ENCODE results near the gene PPP2R2C. TPM values are rescaled to one million over a fixed set of nuclear protein-coding genes. Genes with fewer than 3 reads are reported as not detected.

Gene PPP2R2C
- total RNA-seq, 3 donors from 2014 or later, result not detected

DNA sequence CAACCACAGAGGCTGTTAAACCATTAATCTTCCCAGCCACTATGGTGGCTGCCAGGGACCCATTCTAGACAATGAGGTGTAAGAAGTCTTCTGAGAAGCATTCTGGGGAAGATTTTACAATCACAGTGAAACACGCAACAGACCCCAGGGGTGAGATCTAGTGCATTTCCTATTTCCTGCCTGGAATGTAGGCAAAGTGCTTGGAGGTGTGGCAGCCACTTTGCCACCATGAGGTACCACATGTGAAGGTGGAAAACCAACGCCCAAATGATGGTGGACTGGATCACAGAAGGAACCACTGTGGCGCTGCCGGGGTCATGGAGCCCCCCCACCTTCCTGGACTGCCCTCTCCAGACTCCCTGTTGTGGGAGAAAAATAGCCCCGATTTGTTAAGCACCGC is 140.9 kb downstream of the PPP2R2C start:
- Mint-ChIP-seq H3K36me3 (ENCODE audit: insufficient read depth) (no peaks in the 10 kb centered on the region), H3K9me3 (no peaks in the 10 kb centered on the region), H3K4me1 (ENCODE audit: low read depth) (no peaks in the 10 kb centered on the region), H3K4me3 (no peak overlapping the region), H3K27me3 (ENCODE audit: low read depth) (peaks cover 34% of the 10 kb centered on the region)
- DNase-seq (no peak), ATAC-seq (no peak)

DNA sequence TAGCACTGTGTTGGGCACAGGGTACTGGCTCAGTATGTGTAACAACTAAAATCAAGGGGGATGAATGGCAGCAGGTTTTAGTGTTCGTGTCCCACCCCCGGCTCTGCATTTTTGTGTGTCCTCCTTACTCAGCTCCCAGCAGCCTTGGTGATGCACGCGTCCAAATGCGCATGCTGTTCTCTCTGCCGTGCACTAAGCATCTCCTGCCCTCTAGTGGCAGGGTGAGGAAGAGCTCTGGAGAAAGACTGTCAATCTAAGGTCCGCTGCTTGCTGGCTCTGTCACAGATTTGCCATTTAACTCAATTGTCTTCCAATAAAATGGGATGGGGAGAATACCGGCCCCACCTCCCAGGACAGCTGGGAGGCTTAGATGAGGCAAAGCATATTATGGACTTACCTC is 141.4 kb downstream of the PPP2R2C start:
- peaks cover 37% of the 10 kb centered on the region for H3K27me3 Mint-ChIP-seq (ENCODE audit: low read depth)
- H3K9me3 Mint-ChIP-seq, result no peaks in the 10 kb centered on the region
- H3K4me1 Mint-ChIP-seq (ENCODE audit: low read depth), result no peaks in the 10 kb centered on the region
- no peaks in the 10 kb centered on the region for H3K36me3 Mint-ChIP-seq (ENCODE audit: insufficient read depth)
- ATAC-seq, result peak in 1 of 2 donors; percentile 35
- no peak overlapping the region for H3K4me3 Mint-ChIP-seq
- no peak for DNase-seq

DNA sequence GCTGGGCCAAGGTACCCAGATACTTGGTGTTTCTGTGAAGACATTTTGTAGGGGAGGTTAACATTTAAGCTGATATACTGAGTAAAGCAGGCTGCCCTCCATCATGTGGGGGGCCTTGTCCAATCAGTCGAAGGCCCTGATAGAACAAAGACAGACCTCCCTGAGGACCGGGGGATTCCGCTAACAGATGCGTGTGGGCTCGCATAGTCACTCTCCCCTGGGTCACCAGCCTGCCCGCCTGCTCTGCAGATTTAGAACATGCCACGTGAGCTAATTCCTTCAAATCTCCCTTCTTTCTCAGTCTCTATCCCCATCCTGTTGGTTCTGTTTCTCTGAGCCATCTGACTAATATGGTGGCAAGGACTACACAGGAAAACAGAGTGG is 142.0 kb downstream of the PPP2R2C start:
- peaks cover 38% of the 10 kb centered on the region for H3K27me3 Mint-ChIP-seq (ENCODE audit: low read depth)

DNA sequence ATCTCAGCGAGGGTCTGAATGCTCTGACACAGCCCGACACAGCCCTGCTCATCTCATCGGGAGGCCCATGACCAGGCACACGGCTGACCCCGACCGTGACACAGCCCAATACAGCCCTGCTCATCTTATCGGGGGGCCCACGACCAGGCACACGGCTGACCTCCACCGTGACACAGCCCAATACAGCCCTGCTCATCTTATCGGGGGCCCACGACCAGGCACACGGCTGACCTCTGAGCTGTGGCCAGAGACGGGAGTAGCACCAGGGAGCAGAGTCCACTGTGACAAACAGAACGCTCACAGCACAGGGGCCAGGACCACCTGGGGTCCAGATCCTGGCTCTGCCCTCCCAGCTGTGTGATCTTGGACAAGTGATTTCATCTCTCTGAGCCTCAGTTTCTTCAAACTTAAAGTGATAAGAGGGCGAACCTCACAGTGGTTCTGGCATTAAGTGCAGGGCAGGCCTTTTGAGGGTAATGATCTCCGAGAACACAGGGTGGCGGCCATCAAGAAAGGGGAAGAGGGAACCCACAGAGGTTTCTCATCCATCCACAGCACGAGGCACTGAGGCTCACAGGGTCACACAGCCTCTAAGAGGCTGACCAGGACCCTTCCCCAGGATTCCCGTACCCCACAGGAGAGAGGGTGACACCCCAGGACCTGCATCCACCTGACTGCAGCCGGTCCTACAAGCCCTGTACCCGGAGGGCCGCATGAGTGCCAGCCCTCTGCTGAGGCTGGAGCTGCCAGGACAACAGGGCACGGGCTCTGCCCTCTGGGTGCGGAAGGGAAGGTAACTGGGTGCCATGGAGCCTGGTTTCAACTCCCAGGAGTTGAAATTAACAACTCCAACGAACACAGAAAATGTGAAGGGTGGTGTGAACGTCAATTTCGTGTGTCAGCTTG is 142.7 kb downstream of the PPP2R2C start:
- no peaks in the 10 kb centered on the region for H3K36me3 Mint-ChIP-seq (ENCODE audit: insufficient read depth)
- DNase-seq, result no peak
- no peaks in the 10 kb centered on the region for H3K4me1 Mint-ChIP-seq (ENCODE audit: low read depth)
- H3K4me3 Mint-ChIP-seq, result no peak overlapping the region
- H3K27me3 Mint-ChIP-seq (ENCODE audit: low read depth), result peaks cover 32% of the 10 kb centered on the region
- H3K9me3 Mint-ChIP-seq, result no peaks in the 10 kb centered on the region
- no peak for ATAC-seq

More for the DNA sequence above, 142.0 kb downstream of the PPP2R2C start:
- H3K9me3 Mint-ChIP-seq, result no peaks in the 10 kb centered on the region
- no peaks in the 10 kb centered on the region for H3K36me3 Mint-ChIP-seq (ENCODE audit: insufficient read depth)
- no peak overlapping the region for H3K4me3 Mint-ChIP-seq
- ATAC-seq, result no peak
- H3K4me1 Mint-ChIP-seq (ENCODE audit: low read depth), result no peaks in the 10 kb centered on the region
- no peak for DNase-seq

DNA sequence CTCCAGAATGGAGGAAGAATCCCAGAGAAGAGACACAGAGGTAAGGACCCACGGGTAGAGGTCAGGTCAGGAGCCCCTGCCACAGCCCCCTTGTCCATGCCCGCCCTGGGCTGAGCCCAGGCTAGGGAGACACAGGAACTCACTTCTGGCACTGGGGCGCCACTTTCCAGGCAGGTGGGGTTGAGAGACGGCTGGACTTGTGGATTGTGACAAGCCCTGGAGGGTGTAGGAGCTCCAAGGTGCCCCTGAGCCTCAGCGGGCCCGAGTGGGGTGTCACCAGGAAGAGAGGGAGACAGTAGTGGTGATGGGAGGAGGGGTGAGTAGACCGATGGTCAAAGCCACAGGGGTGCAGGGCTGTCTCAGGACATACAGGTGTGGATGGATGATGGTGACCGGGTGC is 143.9 kb downstream of the PPP2R2C start:
- no peaks in the 10 kb centered on the region for H3K36me3 Mint-ChIP-seq (ENCODE audit: insufficient read depth)
- ATAC-seq (no peak), DNase-seq (no peak)
- no peak overlapping the region for H3K4me3 Mint-ChIP-seq
- H3K27me3 Mint-ChIP-seq (ENCODE audit: low read depth), result peaks cover 34% of the 10 kb centered on the region
- H3K4me1 Mint-ChIP-seq (ENCODE audit: low read depth), result no peaks in the 10 kb centered on the region
- no peaks in the 10 kb centered on the region for H3K9me3 Mint-ChIP-seq

DNA sequence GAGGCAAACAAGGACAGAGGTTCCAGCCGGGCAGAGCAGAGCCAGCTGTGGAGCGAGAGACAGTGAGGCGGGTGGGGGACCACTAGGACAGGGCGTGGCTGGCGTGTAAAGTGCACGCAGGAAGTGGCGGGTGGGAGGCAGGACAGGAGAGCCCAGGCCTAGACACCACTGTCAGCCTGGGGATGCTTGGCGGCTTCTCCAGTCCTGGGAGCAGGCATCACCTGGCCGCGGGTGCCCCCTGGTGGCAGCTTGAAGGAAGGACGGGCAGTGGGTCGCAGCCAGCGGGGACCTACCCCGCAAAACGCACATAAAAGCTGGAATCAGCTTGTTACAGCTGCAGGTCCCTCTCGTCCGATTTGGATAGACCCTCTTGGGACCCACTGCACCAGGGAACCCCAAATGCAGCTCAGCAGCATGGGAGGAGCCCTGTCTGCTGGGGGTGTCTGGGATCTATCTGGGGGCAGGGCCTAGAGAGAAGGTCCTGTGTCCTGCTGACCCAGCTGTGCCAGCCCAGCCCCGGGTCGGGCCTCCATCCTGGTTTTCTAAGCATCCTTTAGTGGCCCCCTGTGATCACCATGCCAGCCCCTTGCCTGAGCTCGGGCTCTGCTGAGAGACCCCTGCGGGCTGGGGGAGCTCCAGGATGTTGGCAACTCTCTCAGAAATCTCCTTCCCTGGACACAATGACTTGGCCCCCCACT is 145.0 kb downstream of the PPP2R2C start:
- H3K4me1 Mint-ChIP-seq (ENCODE audit: low read depth), result no peaks in the 10 kb centered on the region
- no peaks in the 10 kb centered on the region for H3K36me3 Mint-ChIP-seq (ENCODE audit: insufficient read depth)
- no peak overlapping the region for H3K4me3 Mint-ChIP-seq
- H3K9me3 Mint-ChIP-seq, result no peaks in the 10 kb centered on the region
- H3K27me3 Mint-ChIP-seq (ENCODE audit: low read depth), result peaks cover 31% of the 10 kb centered on the region
- ATAC-seq, result peak; percentile 77 to 78
- peak; percentile 76 for DNase-seq

DNA sequence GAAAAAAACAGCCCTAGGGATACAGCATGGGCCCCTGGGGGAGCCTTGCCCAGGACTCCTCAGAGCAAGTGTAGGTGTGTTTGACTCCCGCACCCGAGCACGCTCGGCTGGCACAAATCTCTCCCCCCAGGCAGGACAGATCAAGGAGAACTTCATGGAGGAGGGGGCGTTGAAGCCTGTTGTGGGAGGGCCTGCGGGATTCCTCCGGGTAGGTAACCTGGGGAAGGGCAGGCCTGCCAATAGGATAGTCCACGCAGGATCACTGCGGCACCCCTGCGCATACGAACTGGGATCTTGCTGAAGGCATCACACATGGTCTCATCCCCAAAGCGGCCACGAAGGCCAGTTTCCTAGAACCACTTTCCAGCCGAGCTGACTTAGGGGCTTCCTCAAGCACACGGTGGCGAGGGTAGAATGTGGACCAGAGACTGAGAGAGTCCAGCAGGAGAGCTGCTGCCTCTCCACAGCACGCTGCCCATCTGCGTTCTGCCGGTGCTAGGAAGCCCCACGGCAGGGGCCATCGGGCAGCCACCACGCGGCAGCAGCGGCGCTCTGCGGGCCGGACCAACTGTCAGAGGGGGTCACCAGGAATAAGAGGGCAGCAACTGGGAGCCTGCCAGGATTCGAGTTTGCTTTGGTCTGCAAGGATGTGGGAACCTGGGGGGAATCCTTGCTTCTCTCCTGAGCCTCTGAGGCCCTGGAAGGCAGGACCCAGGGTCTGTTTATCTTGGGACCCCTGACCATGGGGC is 145.9 kb downstream of the PPP2R2C start:
- Mint-ChIP-seq H3K4me3 (no peak overlapping the region), H3K9me3 (no peaks in the 10 kb centered on the region), H3K27me3 (ENCODE audit: low read depth) (peaks cover 39% of the 10 kb centered on the region), H3K4me1 (ENCODE audit: low read depth) (no peaks in the 10 kb centered on the region), H3K36me3 (ENCODE audit: insufficient read depth) (no peaks in the 10 kb centered on the region)
- ATAC-seq, result no peak
- no peak for DNase-seq

DNA sequence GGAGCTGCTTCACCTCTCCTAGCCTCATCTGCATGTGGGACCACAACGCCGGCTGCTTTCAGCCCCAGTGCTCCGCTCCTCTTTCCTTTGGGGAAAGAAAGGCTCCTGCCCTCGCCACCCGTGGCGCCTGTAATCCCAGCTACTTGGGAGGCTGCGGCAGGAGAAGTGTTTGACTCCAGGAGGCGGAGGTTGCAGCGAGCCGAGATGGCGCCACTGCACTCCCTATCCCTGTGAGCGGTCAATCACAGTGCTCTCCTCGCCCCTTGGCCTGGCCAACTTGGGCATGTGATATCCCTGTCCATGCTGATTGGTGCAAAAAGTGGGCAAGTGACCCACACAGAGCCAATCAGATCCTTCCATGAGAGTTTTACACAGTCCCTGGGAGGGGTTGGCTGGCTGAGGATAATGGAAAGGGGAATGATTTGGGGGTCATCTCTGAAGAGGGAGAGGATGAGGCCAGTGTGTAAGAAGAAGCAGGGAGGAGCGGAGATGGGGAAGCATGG is 146.6 kb downstream of the PPP2R2C start:
- ATAC-seq, result no peak
- Mint-ChIP-seq H3K4me3 (no peak overlapping the region), H3K4me1 (ENCODE audit: low read depth) (no peaks in the 10 kb centered on the region), H3K27me3 (ENCODE audit: low read depth) (peaks cover 42% of the 10 kb centered on the region), H3K9me3 (no peaks in the 10 kb centered on the region), H3K36me3 (ENCODE audit: insufficient read depth) (no peaks in the 10 kb centered on the region)
- DNase-seq, result no peak

DNA sequence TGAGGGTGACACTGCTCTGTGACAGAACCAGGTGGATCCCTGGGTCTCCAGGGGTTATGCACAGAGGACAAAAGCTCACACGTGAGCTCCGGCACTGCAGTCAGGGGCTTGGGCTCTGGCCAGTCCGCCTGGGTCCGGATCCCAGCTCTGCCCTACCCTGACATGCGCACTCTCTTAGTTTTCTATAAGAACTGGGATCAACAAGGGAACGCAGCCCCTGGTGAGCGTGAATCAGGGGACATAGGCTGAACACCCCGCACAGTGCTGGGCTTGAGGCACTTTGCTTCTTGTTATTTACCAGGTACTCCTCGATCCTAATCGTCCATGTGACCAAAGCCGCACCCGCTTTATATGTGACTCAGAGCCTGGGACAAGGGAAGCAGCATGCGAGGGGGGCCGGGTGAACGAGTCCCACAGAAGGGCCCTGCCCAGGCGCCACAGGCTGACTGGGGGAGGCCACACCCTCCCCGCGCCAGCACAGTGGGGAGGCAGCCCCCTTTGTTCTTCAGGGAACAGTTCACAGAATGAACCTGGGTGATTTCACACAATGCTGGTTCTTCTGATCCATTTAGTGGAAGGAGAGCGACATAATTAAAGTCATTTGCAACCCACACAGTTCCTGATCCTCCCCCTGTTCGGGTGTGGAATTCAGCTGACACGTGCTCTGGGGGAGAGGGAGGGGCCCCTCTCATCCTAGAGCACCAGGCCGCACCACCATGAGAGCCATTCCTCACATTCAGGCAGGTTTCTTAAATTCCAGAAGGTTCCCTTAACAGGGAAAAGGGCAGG is 147.2 kb downstream of the PPP2R2C start:
- H3K9me3 Mint-ChIP-seq, result no peaks in the 10 kb centered on the region
- no peak overlapping the region for H3K4me3 Mint-ChIP-seq
- no peak for DNase-seq
- H3K4me1 Mint-ChIP-seq (ENCODE audit: low read depth), result no peaks in the 10 kb centered on the region
- peaks cover 44% of the 10 kb centered on the region for H3K27me3 Mint-ChIP-seq (ENCODE audit: low read depth)
- no peaks in the 10 kb centered on the region for H3K36me3 Mint-ChIP-seq (ENCODE audit: insufficient read depth)
- no peak for ATAC-seq

DNA sequence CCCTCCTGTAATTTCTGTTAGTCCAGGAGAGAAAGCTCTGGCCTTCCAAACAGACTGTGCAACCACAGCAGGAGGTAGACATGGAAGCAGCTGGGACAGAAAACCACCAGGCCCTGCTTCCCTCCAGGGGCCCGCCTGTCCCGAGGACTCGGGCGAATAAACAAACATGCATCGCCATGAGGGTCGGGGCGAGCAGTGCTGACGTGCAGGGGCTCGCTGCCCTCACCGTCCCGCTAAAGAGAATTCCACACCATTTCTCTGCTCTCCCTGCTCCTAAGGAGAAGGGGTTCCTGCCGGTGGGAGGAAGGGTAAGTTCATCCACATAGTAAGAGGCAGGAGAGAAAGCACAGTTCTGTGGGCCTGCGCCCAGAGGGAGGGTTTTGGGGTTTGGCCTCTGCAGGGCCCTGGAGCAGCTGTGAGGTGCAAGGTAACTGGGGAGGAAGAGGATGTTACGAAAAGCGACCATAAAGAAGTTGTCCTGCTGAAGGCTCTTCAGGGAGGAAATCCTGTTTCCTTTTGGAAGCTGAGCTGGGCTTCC is 147.9 kb downstream of the PPP2R2C start:
- peaks cover 44% of the 10 kb centered on the region for H3K27me3 Mint-ChIP-seq (ENCODE audit: low read depth)
- H3K4me1 Mint-ChIP-seq (ENCODE audit: low read depth), result no peaks in the 10 kb centered on the region
- DNase-seq, result no peak
- no peak overlapping the region for H3K4me3 Mint-ChIP-seq
- no peak for ATAC-seq
- no peaks in the 10 kb centered on the region for H3K36me3 Mint-ChIP-seq (ENCODE audit: insufficient read depth)
- no peaks in the 10 kb centered on the region for H3K9me3 Mint-ChIP-seq

DNA sequence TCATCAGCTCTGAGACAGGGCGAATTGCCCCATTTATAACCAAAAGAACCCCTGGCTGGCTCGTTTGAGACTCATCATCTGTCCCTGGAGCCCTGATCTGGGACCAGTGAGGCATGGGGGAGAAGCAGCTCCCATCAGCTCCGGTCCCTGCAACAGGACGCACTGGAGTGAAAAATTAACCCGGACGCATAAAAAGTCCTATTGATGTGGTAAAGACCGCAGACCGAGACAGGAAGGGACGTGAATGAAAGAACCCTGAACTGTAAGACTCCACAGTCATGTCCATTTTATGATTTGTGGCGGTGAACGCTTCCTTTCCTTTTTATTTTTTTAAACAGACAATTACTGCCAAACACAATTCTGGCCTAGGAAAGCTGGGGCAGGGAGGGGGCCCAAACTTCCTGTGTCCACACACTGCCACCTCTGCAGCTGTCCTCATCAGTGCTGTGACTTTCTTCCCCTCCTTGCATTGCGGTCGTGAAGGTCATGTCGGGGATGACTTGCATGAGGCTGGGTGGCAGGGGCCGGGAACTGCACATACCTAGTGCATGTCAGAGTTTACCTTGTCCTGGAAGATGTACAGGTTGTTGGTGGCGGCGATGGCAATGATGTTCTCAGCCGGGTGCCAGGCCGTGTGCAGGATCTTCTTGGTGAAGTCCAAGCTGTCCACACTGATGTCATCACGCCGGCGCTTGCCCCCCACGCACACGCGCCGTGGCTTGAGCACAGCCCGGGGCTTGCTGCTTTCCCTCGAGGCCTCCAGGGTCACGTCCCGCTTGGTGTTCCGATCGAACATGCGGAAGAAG is 149.4 kb downstream of the PPP2R2C start:
- H3K4me3 Mint-ChIP-seq, result no peak overlapping the region
- ATAC-seq (no peak), DNase-seq (no peak)
- no peaks in the 10 kb centered on the region for H3K9me3 Mint-ChIP-seq
- H3K27me3 Mint-ChIP-seq (ENCODE audit: low read depth), result peaks cover 42% of the 10 kb centered on the region
- no peaks in the 10 kb centered on the region for H3K4me1 Mint-ChIP-seq (ENCODE audit: low read depth)
- H3K36me3 Mint-ChIP-seq (ENCODE audit: insufficient read depth), result no peaks in the 10 kb centered on the region

DNA sequence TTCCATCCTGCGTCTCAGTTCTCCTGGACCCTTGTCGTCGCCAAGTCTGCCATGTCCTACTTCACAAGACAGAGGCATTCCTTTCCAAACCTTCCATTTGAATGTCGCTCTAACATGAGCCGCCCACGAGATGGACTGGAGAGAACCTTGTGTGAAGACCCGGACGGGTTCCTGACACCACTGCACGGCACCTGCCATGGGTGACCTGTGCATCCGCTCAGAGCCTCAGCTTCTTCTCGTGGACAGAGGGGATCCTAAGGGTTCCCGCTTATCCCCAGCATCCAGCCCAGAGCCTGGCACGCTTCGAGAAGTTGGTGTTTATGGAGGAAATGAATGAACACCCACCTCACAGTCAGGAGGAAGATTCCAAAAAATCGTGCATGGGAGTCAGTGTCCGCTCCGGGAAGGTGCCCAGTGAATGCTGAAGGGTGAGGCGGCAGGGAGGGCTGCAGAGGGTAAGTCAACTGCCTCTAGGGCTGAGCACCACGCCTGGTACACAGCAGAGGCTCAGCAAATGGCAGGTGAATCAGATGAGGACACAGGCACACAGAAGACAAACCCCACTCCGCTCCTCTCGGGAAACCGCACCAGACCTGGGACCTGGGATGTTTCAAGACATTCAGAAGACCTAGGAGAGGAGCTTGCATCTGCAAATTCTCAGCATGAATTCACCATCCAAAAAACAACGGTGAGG is 150.2 kb downstream of the PPP2R2C start:
- H3K4me3 Mint-ChIP-seq, result no peak overlapping the region
- H3K4me1 Mint-ChIP-seq (ENCODE audit: low read depth), result no peaks in the 10 kb centered on the region
- peaks cover 44% of the 10 kb centered on the region for H3K27me3 Mint-ChIP-seq (ENCODE audit: low read depth)
- no peak for ATAC-seq
- H3K36me3 Mint-ChIP-seq (ENCODE audit: insufficient read depth), result no peaks in the 10 kb centered on the region
- H3K9me3 Mint-ChIP-seq, result no peaks in the 10 kb centered on the region
- no peak for DNase-seq

Data from activated T-cell treated with anti-CD3 and anti-CD28 coated beads, Interleukin-2, amount 50 U/mL, for 4 hours (primary cell).